SK-MEL-5 (cell line): ENCODE data around the gene ZNF780B. TPM values are rescaled to one million over a fixed set of nuclear protein-coding genes. Genes with fewer than 3 reads are reported as not detected.

Experiments used
- DNase-seq: peaks from one replicate; pipeline ENCODE4 v3.0.0-alpha.2; 2016; ENCODE audit warnings: low read depth, low spot score
- in situ Hi-C: cut with HindIII; loops from 2 replicates; pipeline ENCODE4 v1.10.0; 2016; ENCODE audit warnings: low sequenced_read_pairs, high pct_unique_total_duplicates, low pct_unique_long_range_greater_than_20kb
- polyA plus RNA-seq, 2 experiments: library from polyadenylated mRNA; depleted of rRNA; stranded (reverse); fragments of >200 nt; gene quantifications; 2 replicates each; pipeline ENCODE4 v1.2.3, GENCODE V29; 2015
- total RNA-seq: library from RNA; depleted of rRNA; stranded (reverse); fragments of >200 nt; shearing (Covaris generic); gene quantifications from 2 replicates; pipeline ENCODE4 v1.2.3, GENCODE V29; 2014; rRNA removed

ZNF780B gene
- total RNA-seq = 5.2 and 5.9 TPM in 2 replicates
- polyA plus RNA-seq (2015; cell fraction: cytosol; rRNA removed) = 2.4 and 13.1 TPM in 2 replicates
- 16.1 and 31.7 TPM in 2 replicates for polyA plus RNA-seq (2015; cell fraction: nucleus; rRNA removed)

DNA sequence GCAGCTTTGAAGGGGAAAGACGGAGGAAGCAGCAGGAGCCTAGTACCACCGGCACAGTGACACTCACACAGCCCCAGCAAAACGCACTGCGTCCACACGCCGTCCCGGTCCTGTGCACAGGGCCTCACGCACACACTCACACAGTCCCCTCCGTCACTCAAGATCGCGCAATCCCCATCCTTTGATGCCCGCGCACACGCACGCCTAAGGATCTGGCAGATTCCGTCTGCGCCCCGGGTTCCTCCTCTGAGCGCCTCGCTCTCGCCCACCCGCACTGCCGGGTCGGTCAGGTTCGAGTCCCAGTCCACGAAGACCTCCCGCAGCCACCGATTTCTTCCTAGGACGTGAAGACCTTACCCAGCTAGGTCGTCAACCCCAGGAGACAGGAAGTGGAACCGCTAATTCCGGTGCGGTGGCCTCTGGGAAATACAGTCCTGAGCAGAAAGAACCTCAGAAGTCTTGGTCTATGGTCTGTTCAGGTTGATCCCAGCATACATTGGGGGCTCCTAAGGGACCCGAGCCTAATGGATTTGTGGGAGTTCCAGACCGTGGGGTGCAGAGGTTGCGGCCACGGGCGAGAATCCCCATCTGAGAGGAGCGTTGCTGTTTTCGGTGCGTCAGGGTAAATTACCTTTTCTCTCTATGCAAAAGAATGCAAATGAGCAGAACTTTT is at the start of gene ZNF780B:
Gene ZNF780B, minus strand, starts transcription at position 400 of the 673 bp plus-strand sequence. CDS start 5,899 bp downstream, outside the sequence.
- peak; percentile 61 for DNase-seq
- in situ Hi-C loops = no loop called here

- no peak for DNase-seq
- in situ Hi-C loops = no loop called here
Observed at GRCh38 chr19:40104754-40105153, 48.7 kb upstream of the ZNF780B start.

DNA sequence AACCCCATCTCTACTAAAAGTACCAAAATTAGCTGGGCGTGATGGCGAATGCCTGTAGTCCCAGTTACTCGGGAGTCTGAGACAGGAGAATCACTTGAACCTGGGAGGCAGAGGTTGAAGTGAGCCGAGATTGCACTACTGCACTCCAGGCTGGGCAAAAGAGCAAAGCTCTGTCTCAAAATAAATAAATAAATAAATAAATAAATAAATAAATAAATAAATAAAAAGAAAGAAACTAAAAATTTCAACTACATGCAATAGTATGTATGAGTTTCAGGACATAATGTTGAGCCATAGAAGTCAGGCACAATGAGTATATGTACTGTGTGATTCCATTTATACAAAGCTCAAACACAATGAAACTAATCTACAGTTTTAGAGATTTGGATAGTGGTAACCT is 47.6 kb upstream of the ZNF780B start:
- in situ Hi-C loops = no loop called here
- no peak for DNase-seq

DNA sequence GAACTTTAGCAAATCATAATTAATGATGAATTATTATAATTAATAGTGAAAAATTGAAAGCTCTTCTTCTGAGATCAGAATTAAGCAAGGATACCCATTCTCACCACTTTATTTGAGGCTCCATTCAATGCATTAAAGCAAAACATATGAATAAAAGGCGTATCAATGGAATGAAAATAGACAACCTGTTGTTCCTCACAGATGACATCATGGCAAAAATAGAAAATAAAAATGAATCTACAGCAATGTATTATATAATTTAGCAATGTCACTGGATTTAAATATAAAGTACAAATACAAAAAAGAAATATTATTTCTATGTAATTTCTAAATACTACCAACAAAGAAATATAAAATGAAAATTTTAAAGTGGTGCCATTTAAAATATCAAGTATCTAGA is 45.8 kb upstream of the ZNF780B start:
- no peak for DNase-seq
- in situ Hi-C loops = no loop called here

DNA sequence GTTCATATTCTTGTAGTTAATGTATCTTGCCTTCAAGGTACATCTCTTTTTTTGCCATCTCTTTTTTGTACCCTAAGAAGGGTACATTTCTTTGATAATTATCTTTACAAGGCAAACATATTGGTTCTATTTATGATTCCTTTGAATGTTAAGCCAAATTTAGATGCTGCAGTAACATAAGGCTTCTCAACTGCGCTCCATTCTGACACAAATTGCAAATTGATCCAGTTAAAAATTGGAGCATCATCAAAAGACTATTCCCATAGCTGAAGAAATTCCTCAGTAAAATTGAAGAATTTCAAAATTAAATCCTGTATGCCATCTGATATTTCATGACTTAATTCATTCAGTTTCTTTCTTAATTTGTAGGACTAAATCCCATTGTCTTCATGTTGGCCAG is 37.4 kb upstream of the ZNF780B start:
- in situ Hi-C loops = no loop called here
- no peak for DNase-seq

DNA sequence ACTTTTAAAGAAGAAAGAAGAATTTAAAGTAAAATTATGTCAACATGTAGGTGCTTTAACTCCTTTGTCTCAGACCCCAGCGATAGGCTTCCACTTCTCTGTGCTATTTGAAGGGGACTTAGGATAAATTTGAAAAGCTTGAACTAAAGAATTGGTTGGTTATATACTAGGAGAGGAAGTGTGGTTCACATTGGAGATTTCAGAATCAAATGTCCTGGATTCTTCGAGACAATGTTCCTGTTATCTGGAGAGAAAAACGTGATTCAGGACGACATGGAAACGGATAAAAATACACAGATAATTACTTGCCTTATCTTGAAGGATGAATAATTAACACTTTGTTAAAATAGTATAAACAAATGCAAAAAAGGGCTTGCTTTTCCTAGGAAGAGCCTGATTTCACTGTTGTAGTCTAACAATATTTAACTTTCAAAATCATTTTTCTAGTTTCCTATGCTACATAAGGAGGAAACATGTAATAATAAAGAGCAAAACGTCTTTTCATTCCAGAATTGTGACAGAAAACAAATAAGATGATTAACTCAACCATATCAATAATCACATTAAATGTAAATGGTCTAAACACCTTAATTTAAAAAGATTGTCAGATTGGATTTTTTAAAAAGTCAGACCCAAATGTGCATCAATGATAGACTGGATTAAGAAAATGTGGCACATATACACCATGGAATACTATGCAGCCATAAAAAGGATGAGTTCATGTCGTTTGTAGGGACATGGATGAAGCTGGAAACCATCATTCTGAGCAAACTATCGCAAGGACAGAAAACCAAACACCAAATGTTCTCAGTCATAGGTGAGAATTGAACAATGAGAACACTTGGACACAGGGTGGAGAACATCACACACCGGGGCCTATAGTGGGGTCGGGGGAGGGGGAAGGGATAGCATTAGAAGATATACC is 35.4 kb upstream of the ZNF780B start:
- in situ Hi-C loops = no loop called here
- DNase-seq = peak; percentile 5

DNA sequence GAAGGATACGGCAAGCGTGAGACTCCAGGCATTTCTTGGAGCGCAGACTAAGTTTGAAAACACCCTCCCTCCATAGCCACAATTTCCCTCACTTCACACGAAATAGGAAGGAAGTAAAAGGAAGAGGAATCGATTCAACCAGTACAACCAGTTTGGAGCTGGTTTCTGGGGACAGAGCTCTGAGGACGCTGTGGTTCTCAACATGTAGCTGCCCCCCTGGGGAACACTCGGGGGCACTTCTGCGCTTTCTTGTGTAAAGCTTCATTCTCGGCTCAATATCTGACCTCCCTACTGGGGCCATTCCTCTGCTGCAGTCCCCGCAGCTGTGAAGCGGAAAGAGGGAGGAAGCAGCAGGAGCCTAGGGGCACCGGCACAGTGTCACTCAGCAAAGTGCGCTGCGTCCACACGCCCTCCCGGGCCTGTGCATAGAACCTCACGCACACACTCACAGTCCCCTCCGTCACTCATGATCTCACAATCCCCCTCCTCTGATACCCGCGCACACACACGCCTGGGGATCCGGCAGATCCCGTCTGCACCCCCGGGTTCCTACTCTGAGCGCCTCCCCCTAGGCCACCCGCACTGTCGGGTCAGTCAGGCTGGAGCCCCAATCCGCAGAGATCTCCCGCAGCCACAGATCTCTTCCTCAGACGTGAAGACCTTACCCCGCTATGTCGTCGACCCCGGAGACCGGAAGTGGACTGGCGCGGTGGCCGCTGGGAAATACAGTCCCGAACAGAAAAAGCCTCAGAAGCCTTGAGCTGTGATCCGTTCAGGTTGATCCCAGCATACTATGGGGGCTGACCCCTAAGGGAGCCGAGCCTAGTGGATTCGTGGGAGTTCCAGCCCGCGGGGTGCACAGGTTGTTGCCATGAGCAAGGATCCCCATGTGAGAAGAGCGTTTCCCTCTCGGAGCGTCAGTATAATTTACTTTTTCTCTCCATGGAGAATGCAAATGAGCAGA is 34.5 kb upstream of the ZNF780B start, which contains the start of gene ZNF780A:
Gene ZNF780A, minus strand, starts transcription at position 703 of the 964 bp plus-strand sequence. CDS start 6,190 bp downstream, outside the sequence.
- in situ Hi-C loops = no loop called here
- DNase-seq = peak; percentile 77

DNA sequence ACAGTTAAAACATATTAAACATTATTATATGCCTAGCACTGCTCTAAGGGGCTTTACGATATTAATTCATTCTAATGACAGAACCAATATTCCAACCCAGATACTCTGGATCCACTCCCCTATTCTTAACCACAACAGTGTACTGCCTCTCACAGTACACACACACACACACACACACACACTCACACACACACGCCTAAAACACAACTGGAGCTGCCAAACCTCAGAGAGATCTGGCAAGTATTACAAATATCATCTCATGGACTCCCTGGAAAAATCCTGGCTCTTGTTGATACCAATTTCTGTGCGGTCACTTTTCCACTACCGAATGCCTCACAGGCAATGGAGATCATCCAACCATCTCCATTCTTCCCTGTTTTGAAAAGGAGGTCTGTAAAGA is 33.4 kb upstream of the ZNF780B start:
- no peak for DNase-seq
- in situ Hi-C loops = no loop called here

DNA sequence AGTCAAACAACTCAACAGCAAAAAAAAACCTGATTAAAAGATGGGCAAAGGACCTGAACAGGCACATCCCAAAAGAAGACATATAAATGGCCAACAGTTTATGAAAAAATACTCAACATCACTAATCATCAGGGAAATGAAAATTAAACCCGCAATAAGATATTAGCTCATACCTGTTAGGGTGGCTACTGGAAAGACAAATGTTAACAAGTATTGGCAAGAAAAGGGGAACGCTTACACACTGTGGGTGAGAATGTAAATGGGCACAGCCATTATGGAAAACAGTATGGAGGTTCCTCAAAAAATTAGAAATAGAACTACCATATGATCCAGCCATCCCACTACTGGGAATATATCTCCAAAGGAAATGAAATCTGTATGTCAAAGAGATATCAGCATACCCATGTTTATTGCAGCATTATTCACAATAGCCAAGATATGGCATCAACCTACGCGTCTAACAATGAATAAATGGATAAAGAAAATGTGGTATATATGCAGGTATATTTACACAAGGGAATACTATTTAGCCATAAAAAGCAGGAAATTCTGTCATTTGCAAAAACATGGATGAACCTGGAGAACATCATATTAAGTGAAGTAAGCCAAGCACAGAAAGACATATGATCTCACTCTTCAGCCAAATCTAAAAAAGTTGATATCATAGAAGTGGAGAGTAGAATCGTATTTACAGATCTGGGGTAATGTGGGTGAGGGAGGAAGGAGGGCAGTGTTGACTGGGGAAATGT is 32.4 kb upstream of the ZNF780B start:
- in situ Hi-C loops = no loop called here
- DNase-seq = no peak

DNA sequence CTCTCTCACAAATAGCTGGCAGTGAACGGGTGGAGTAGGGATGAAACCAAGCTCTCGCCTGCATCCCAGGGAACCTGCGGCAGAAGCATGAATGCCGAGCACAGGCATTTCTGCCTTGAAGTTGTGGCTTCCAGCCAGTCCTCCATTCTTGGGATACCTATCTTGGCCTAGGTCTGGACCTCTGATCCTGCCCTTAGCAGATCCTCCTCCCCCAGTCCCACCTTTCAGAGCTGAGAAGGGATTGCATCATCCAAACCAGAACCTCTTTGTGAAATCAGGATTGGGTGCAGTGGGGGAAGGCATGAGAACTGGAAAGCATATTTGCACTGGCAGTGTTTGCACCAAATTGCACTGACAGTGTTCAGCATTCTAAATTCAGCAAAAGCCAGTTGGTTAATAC is 28.9 kb upstream of the ZNF780B start:
- DNase-seq = no peak
- in situ Hi-C loops = no loop called here

- in situ Hi-C loops = no loop called here
Observed at GRCh38 chr19:40081411-40081810, 25.4 kb upstream of the ZNF780B start.

DNA sequence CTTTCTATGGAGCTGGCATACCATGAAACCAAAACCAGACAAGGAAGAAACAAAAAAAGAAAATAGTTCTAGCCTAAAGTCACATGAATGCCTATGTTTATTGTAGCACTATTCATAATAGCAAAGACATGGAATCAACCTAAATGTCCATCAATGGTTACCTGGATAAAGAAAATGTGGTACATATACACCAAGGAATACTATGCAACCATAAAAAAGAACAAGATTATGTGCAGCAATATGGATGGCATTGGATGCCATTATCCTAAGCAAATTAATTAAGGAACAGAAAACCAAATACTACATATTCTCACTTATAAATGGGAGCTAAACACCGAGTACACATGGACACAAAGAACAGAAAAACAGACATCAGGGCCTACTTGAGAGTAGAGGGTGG is 24.3 kb upstream of the ZNF780B start:
- in situ Hi-C loops = no loop called here
- no peak for DNase-seq

More at GRCh38 chr19:40081411-40081810, 25.4 kb upstream of the ZNF780B start:
- DNase-seq = no peak

GRCh38 chr19:40078377-40078776 is 22.3 kb upstream of the ZNF780B start:
- in situ Hi-C loops = no loop called here
- no peak for DNase-seq

DNA sequence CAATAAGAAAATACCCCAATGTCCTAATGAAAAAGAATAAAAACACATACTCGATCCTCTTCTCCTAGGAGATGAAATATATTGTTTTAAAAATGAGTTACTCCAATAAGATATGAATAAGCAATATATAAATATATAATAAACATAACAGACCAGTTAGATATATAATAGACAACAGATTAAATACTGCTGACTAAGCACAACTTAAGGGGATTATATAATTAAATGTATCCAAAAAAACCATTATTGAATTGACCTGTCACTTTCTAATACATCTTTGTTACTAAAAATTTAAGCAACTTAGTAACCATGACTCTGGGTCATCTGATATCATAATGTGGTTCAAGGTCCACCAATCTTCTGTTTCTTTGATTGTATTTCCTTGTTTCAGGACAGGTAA is 14.0 kb upstream of the ZNF780B start:
- no peak for DNase-seq
- in situ Hi-C loops = no loop called here

- no peak for DNase-seq
- in situ Hi-C loops = no loop called here
Observed at GRCh38 chr19:40059624-40060023, 3.6 kb upstream of the ZNF780B start.

DNA sequence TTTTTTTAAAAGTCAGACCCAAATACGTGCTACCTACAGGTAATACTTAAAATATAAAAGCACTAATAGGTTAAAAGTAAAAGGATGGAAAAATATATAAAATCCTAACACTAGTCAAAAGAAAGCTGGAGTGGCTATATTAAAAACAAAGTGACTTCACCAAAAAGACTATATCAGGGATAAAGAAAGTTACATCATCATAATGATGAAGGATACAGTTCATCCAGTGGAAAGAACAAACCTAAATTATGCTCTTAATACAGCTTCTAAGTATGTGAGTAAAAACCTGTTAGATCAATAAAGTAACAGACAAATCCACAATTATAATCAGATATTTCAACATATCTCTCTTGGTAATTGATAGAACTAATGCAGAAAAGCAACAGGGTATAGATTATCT is 1.1 kb upstream of the ZNF780B start:
- in situ Hi-C loops = no loop called here
- DNase-seq = no peak

DNA sequence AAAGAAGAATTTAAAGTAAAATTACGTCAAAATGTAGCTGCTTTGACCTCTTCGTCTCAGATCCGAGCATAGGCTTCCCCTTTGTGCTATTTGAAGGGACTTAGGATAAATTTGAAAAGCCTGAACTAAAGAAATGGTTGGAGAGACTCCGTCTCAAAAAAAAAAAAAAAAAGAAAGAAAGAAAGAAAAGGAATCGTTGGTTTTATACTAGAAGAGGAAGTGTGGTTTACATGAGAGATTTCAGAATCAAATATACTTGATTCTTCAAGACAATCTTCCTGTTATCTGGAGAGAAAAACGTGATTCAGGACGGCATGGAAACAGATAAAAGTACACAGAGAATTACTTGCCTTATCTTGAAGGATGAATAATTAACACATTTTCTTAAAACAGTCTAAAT is 474 bp upstream of the ZNF780B start:
- no peak for DNase-seq
- in situ Hi-C loops = no loop called here
